HL-60/S4 treated with phorbol 12-myristate 13-acetate at 8.2 ng/mL for 4 days and 3 days (cell line): ENCODE results near the gene GPS2.

Experiments
- in situ Hi-C: fragments of 300-500 bp; cut with MboI; formaldehyde crosslinking; loops from 2 replicates; pipeline ENCODE4 v1.15.0; 2022; ENCODE audit warnings: low sequenced_read_pairs

Gene GPS2

DNA sequence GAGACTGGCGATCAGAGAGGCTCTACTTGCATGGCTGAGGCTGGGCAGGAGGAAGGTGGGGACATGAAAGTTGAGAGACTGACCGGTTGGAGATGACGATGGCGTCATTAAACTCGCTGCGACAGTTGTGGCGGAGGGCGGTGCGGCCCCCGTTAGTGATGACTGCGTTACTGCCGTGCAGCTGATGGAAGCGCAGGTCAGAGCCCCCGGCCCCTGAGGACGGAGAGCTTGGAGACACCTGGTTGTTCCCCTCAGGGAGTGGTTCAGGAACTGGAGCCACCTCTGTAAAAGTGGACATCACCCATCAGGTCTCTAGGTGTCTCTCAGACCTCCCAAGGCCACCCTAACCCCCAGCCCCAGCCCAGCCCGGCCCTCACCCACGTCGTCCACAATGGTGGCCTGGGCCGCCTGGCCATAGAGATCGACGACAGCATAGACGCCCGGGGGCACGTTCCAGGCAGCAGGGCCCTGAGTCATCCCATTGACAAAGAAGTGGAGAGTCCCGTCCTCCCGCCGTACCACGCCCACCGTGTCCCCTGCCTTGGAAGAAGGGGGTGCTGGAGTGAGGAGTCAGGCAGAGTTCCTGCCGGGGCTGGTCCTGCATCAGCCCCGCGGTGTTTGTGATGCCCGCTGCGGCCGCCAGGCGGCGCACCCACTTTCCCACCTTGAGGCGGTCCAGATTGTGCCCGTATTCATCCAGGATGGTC lies 8.7 kb upstream of the GPS2 start:
- in situ Hi-C loops = no loop called here

DNA sequence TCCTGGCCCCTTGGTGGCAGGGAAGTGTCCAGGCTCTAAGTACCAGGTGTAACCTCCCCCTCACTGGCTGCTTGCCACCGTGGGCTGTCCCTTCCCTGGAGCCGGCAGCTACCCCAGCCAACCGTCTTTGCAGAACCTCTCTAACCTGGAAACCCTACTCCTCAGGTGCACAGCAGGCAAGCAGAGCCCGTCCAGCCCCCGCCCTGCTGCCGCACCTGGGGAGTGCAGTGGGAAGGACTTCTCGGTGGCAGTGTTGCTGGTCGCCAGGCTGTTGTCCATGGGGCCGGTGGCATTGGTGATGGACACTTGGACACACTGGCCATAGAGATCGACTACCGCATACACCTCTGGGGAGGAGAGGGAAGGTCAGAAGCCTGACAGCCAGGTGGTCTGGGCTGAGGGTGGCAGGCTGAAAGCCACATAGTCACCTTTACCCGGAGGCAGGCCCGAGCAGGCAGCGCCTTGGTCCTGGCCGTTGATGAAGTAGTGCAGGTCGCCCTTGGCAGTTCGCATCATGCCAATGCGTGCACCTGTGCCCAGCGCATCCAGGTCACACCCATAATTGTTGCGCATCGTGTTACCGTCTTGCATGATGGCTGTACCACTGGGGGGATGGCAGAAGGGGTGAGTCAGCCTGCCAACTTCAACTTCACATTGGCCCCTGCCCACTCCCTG lies 7.5 kb upstream of the GPS2 start:
- in situ Hi-C loops = no loop called here

GRCh38 chr17:7321466-7321865 lies 6.3 kb upstream of the GPS2 start:
- in situ Hi-C loops = no loop called here

- in situ Hi-C loops = no loop called here
Observed at GRCh38 chr17:7318121-7318860, 3.1 kb upstream of the GPS2 start.

GRCh38 chr17:7317161-7317803 lies 2.1 kb upstream of the GPS2 start:
- in situ Hi-C loops = no loop called here

GRCh38 chr17:7315570-7316235 lies 543 bp upstream of the GPS2 start:
- in situ Hi-C loops = no loop called here

DNA sequence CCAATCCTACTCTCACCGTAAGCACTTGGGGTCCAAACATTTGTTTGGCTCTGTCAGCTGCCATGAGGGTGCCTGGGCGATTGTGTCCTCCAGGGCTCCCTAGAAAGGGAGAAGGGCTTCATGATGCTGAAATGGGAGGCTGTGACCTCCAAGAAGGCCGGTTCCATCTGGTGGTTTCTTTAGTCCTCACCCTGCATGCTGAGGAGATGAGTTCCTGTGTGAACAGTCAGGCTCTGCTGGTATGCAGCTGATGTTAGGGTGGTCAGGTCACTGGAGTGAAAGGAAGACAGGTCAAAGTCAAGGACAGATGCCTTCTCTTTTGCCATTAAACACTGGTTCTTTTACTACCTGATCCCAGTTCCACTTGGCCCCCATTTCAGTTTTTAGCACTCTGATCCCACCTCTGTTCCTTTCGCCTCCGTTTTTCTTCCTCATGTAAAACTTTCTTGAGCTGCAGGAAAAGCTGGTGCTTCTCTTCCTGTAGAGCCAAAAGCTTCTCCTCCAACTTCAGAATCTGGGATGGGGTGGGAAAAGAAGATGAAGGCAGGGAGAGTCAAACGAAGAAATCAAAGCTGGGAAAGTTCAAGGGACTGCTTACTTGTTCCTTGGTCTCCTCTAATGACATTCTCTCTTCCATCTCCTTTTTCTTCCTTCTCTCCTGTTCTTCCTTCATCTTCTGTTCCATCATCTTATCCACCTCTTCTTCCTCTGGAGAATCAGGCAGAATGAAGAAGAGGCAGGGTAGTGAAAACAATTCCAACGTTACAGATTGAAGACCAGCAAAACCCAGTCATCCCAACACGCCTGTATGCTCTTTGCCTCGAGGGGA lies 1.1 kb downstream of the GPS2 start:
- in situ Hi-C loops = no loop called here

- in situ Hi-C loops = no loop called here
Observed at GRCh38 chr17:7313088-7313889, 1.9 kb downstream of the GPS2 start.

GRCh38 chr17:7312432-7313087 lies 2.6 kb downstream of the GPS2 start:
- in situ Hi-C loops = no loop called here

DNA sequence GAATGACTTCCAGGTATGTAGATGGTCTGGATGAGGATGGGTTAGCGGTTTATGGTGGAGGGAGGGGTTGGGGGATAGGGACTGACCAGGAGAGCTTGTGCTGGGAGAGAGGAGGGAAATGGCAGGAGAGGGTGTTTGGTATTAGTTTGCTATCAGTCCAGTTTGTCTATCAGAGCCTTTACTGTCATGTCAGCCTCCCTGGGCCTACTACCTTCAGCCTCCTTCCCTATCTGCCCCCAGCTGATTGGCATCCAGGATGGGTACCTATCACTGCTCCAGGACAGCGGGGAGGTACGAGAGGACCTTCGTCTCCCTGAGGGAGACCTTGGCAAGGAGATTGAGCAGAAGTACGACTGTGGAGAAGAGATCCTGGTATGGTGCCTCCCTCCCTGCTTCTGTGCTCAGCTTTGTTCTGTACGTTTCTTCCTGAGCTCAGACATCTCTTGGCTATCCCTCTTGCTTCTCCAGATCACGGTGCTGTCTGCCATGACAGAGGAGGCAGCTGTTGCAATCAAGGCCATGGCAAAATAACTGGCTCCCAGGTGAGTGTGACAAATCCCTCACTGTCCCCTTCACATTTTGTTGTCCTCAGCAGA lies 4.0 kb downstream of the GPS2 start:
- in situ Hi-C loops = no loop called here

DNA sequence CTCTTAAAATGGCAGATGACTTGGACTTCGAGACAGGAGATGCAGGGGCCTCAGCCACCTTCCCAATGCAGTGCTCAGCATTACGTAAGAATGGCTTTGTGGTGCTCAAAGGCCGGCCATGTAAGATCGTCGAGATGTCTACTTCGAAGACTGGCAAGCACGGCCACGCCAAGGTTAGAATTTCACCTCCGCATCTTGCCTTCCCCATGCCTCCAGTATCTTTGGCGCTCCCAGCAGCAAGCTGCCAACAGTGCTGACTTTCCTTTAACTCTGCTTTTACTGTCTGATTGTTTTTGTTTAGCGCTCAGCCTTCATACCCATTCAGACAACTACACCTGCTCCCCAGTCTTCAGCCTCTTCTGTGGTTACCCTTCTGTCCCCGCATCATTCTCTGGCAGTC lies 5.5 kb downstream of the GPS2 start:
- in situ Hi-C loops = no loop called here

DNA sequence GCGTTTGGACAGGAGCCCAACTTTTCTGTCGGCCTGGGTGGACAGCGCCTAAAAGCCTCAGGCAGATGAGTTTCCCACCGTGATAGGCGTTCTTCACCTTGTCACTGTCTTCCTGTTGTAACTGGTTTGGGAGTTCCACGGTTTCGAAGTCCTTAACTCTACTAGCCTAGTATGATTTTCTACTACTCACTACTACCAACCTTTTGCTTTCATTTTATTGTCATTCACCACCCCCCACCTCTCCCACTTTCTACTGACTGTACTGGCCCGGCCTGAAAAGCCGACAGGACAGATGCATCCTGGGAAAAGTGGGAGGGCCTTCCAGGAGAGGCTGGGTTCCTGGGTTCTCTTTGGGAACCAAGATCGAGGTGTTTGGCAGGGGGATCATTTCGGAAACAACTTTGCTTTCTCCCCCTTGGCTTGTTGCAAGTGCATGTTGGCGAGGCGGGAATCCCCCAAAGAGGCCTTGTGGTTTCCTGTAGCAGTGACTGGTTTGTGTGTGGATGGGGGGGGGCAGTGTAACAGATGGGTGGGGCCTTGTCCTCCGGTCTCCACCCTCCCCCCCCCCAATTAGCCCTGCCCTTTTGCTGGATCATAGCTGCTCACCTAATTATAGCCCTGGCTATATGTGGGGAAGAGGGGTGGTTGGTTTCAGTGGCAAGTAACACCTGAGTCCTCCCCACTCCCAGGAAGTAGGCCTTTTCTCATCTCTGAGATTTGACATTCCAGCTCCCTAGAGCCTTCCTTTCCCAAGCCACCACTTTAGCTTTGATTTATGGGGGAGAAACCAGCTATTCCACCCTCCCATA lies 6.3 kb downstream of the GPS2 start:
- in situ Hi-C loops = no loop called here

DNA sequence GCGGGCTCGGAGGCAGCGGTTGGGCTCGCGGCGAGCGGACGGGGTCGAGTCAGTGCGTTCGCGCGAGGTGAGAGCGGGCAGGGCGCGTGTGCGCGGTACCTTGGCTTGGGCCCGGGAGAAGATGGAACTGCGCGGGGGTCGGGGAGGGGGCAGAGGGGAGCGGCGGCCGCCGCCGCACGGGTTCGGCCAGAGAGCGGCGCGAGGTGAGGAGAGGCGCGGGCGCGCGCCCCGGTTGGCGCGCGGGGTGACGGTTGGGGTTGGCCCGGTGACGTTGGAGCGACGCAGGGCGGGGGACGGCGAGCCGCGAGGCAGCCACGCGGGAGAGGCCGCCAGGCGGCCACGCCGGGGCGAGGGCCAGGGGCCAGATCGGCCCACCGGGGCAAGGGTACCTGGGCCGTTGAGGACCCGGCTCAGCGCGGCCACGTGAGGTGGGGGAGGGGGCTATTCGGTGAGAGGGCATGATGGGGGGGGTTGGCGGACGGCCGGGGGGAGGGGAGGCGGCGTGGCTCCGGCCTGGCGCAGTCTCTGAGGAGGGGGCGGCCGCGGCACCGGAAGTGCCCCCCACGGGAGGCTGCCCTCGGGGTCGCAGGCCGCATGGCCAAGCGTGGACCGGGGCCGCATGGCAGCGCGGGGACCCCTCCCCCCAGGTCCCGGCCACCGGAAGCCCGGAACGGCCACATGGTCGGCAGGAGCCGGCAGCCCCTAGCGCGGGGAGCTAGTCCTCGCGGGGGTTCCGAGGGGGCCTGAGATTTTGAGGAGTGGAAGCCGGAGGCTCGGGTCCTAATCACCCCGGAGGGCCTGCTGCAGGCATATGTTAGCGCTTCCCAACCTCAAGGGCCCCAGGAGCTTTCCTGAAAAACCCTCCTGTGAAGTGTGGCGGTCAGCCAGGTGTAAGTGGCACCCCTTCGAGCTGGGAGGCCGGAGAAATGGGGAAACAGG lies 7.2 kb downstream of the GPS2 start:
- in situ Hi-C loops = no loop called here

DNA sequence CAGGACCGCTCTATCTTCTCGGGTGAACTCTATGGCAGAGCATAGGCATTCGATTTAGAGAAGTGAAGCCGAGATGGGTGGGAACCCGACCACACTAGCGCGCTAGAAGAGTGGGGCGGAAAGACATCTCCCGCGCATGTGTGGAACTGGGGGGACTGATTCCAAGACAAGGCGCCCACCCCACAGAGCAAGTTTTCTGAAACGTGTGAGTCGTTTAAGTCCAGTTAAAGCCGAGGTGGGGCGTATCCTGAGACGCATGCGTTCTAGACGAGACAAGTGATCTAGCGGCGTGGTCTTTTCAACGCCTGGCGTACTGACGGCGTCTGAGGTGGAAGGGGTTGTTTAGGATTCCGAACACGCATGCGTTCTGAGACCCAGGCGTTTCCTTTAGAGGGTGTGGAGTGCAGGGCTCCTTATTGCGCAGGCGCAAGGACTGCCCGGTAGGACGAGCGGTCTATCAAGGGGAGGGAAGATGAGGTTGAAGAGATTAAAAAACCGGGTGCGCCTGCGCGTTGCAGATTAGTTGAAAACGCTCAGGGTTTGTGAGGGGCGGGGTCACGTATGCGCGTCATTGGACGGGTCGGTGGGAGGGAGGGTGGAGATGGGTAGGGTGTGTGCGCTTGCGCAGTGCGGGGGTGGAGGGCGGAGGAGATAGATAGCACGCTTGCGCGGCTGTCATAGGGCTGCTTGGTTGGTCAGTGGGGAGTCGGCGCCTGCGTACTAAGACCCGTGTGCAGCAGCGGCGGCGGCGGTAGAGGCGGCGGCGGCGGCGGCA lies 8.1 kb downstream of the GPS2 start, which contains the start of gene EIF5A:
Gene EIF5A, plus strand, starts transcription at position 718 of the 775 bp plus-strand sequence. CDS start 2,008 bp downstream, outside the sequence.
- in situ Hi-C loops = no loop called here

DNA sequence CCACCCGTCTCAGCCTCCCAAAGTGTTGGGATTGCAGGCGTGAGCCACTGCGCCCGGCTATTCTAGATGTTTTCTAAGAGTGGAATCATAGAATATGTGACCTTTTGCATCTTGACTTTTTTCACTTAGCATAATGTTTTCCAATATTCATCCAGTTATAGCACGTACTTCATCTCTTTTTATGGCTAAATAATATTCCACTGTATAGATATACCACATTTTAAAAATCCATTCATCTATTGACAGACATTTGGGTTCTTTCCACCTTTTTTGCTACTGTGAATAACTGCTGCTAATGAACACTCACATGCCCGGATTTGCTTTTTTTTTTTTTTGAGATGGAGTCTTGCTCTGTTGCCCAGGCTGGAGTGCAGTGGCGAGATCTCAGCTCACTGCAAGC lies 11.0 kb downstream of the GPS2 start:
- in situ Hi-C loops = no loop called here
